Measurements from ENCODE around the gene ZNF638.
"Not testable (repeated sequence)": the region's sequence is repeated elsewhere in the genome, so short reads cannot be mapped to it uniquely, and the experiment has no call there.

The ZNF638 gene

DNA sequence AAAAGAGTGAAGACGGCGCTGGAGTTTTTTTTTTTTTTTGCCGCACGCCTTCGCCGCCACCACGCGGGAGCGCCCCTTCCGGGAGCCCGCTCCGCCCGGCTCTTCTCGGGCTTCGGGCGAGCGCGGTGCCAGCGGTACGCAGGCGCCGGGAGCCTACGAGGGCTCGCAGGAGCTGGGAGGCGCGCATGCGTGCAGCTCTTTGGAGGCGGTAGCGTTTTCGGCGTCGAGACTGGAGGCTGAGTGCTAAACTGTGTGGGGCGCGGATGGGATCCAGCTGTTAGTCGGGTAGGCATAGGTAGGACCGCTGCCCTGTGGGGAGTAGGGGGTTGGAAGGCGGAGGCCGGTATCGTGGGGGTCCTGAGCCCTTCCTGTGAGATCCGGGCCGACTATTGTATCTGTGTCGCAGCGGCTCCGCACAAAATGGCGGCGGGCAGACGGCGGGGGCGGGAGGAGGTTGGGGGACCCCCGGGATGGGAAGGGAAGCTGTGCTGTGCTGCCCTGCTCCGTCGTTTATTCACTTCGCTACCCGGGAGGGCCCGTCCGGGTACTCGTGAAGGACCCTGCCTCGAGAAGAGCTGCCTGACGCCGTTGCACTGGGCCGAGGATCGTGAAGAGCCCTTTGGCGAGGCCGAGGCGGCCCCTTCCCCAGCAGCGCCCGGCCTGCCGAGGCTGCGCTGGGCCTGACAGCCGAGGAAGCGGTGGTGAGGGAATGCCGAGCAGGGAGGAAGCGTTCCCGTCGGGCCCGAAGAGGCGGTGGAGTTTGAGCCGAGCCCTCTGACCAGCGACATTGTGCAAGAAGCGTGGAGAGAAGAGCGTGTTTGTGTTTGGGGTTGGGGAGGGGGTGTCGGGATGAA is at the start of gene ZNF638:
ZNF638 (plus strand) TSS at position 202 of the 854 bp plus-strand sequence. CDS start 17,173 bp downstream, outside the sequence.
- DNase-seq = peak; percentile 93

DNA sequence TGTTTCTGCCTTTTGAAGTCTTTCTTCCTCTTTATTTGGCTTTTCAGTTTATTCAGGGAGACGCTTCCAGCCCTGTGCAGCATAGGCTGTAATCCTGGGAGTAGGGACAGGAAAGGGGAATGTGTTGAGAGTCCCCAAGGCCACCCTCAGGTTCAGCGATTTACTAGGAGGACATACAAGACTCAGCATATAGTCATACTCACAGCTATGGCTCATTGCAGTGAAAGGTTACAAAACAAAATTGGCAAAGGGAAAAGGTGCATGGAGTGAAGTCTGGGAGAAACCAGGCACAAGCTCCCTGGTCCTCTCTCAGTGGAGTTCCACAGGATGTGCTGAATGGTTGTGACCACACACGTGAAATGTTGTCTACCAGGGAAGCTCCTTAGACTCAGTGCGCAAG is 49.6 kb upstream of the ZNF638 start:
- DNase-seq = no peak

DNA sequence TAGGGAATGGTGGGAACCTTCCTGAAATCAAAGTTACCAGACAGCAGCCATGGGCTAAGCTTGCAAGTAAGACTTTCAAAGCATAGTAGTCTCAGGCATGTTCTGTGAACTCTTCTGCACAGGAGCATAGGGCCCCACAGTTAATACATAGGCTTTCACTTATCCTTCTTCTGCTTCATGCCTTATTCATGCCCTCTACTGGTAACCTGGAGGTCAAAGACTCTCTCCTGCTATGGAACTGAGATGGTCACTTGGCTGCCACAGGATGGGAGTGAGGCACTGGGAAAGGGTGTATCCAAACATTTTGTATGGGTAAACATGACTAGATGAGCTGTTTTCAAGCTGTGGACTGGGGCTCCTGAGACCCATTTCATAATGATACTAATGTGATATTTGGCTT is 49.1 kb upstream of the ZNF638 start:
- no peak for DNase-seq

DNA sequence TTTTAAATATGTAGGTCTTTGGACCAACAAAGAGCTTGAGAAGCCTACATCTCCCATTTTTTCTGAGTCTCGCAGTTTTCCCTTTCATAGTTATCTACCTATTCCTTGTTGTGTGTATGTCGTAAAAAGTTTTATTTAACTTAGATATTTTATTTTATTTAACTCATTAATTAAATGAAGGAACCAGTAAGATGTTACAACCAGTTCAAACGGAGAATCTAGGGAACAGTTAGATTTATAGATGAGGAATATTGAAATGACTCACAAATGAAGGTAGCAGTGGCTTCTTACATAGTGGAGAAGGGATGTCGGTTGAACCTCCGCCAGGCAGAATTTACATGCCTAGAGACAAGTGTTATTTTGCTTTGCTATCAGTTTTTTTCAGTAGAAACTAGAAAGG is 48.5 kb upstream of the ZNF638 start:
- DNase-seq = no peak

DNA sequence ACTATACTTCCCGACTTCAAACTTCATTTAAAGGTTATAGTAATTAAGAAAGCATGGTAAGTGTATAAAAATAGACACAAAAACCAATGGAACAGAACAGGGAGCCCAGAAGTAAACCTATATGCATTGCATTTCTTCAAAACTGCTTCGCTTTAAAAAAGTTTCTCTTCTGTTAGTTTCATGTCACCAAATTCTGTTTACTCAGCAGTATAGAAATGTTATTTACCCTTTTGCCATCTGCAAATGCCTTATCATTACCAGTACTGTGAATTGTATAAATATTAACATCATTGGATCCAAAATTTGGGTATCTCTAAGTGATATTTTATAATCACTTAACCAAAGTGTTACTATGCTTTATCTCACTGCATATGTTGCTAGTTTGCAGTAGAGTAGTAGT is 45.9 kb upstream of the ZNF638 start:
- no peak for DNase-seq

DNA sequence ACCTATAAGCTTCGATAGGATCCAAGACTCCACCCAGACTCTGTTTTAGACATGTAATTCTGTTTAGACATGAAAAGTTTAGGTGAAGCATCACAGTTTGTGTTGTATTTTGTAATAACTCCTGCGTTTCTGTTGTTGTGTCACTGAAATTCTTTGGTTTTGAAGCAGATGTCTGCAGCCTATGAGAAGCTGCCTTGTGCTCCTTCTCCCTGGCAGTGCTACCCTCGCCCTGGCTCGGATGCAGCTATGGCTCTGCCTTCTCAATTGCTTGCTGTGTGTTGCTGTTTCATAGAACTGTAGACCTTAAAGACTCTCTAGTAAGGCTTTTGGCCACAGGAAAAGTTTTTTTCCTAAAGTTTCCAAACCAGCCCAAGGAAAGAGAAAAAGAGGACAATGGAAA is 40.2 kb upstream of the ZNF638 start:
- DNase-seq = no peak

- no peak for DNase-seq
These were observed 39.4 kb upstream of the ZNF638 start for GRCh38 chr2:71292159-71292558.

- no peak for DNase-seq
These were observed 32.7 kb upstream of the ZNF638 start for GRCh38 chr2:71298914-71299313.

GRCh38 chr2:71299507-71299906 is 32.1 kb upstream of the ZNF638 start:
- no peak for DNase-seq

- DNase-seq = no peak
These were observed 27.7 kb upstream of the ZNF638 start for GRCh38 chr2:71303849-71304248.

DNA sequence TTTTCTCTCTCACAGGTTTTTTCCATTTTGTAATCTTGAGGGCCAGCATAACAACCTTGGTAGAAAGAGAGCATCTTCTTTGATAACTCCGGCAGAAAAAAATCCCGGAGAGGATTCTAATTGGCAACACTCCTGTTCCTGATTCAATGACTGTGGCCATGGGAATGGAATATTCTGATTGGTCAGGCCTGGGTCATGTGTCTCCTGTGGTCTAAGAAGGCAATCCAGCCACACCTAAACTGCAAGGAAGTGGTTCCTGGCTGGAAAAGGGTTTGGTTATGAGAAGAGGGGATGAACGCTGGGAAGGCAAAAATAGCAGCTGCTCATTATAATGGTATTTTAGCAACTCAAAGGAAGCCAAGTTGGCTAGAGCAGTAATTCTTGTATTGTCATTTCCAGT is 24.8 kb upstream of the ZNF638 start:
- DNase-seq = no peak

GRCh38 chr2:71313016-71313766 is 18.4 kb upstream of the ZNF638 start:
- no peak for DNase-seq

DNA sequence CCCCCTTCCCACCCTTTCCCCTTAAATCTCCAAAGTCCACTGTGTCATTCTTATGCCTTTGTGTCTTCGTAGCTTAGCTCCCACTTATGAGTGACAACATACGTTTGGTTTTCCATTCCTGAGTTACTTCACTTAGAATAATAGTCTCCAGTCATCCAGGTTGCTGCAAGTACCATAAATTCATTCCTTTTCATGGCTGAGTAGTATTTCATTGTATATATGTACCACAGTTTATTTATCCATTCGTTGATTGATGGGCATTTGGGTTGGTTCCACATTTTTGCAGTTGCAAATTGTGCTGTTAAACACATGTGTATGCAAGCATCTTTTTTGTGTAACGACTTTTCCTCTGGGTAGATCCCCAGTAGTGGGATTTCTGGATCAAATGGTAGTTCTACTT is 14.5 kb upstream of the ZNF638 start:
- DNase-seq = no peak

- not testable (repeated sequence) for DNase-seq
These were observed 13.7 kb upstream of the ZNF638 start for GRCh38 chr2:71317900-71318299.

DNA sequence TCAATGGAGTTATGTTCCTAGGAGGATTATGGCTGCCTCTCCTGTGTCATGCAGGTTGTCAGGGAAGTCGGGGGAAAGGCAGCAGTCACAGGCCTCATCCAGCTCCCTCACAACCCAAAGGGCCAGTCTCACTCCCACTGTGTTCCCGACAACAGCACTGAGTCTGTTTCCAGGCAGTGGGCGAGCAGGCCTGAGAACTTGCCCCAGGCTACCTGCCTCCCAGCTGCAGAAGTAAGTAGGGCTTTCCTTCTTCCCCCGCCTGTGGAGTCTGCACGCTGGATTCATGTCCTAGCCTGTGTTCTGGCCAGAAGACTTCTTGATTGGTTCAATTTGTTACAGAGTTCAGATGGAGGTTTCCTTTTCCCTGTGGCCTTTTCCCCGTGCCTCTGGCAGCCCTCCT is 8.2 kb upstream of the ZNF638 start:
- no peak for DNase-seq

DNA sequence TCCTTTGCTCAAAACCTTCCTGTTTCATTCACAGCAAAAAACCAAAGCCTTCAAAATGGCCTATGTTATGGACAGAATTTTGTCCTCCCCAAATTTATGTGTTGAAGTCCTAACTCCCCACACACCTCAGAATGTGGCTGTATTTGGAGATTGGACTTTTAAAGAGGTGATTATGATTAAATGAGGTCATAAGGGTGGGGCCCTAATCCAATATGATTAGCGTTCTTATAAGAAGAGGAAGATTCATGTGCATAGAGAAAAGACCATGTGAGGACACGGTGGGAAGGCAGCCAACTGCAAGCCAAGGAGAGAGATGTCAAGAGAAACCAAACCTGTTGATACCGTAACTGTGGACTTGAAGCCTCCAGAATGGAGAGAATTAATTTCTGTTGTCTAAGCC is 4.6 kb upstream of the ZNF638 start:
- DNase-seq = no peak

- DNase-seq = no peak
These were observed 3.7 kb upstream of the ZNF638 start for GRCh38 chr2:71327916-71328315.

DNA sequence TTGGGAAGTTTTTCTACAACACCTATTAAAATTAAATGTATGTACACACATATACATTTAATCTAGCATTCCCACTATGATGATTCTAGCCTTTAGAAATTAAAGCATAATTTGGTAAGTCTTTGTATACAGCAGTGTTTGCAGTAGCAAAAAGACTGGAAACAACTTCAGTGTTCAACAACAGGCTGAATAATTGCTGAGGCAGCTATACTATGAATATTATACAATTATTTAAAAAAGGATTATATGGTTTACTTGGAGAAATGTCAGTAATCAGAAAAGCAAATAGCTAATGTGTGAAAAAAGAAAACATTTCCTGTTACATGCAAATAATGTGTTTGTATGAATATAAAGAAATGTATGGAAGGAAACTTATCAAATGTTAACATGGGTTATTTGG is 1.4 kb upstream of the ZNF638 start:
- DNase-seq = no peak

- DNase-seq = no peak
These were observed 824 bp upstream of the ZNF638 start for GRCh38 chr2:71330585-71331330.

GRCh38 chr2:71331331-71331580 is 326 bp upstream of the ZNF638 start:
- DNase-seq = peak; percentile 53

- DNase-seq = no peak
These were observed 834 bp downstream of the ZNF638 start for GRCh38 chr2:71332435-71332796.

- DNase-seq = no peak
These were observed 2.0 kb downstream of the ZNF638 start for GRCh38 chr2:71333619-71334018.

DNA sequence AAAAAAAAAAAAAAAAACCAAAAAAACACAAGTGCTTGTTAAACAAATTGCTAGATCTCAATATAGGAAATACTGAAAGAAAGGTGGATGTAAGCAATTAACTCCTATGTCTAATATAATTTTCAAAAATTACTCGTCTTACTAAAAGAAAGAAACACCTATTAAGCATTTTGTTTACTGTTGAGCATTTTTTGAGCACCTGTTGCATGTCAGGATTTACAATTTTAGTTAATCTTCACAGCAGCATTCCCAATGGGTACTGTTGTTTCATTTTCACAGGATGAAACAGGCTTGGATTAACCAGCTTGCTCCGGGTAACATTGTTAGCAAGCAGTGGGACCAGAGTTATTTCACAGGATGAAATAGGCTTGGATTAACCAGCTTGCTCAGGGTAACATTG is 4.8 kb downstream of the ZNF638 start:
- no peak for DNase-seq

GRCh38 chr2:71336802-71337201 is 5.2 kb downstream of the ZNF638 start:
- no peak for DNase-seq
